ENCODE measurements around the gene GRM6.

Gene GRM6

GRCh38 chr5:178990491-178990890 is 4.6 kb downstream of the GRM6 start:
- TF ChIP-seq ZNF565 (CRISPR knock-in tag; conservative IDR thresholded peaks at IDR 0.05; ENCODE audit: low read depth) (no peak), POU6F1 (CRISPR knock-in tag; IDR thresholded peaks at IDR 0.05; ENCODE audit: borderline replicate concordance, low read depth) (no peak), TSHZ2 (CRISPR knock-in tag; IDR thresholded peaks at IDR 0.05) (no peak), RARB (CRISPR knock-in tag; IDR thresholded peaks at IDR 0.05) (no peak), BACH2 (CRISPR knock-in tag; IDR thresholded peaks at IDR 0.05; ENCODE audit: borderline replicate concordance) (no peak), PATZ1 (CRISPR knock-in tag; IDR thresholded peaks at IDR 0.05; ENCODE audit: borderline replicate concordance) (no peak)
- no peak for ATAC-seq

GRCh38 chr5:178989311-178989710 is 5.8 kb downstream of the GRM6 start:
- no peak for ATAC-seq
- TF ChIP-seq SNAI2 (CRISPR knock-in tag; IDR thresholded peaks at IDR 0.05) (no peak), ESRRG (CRISPR knock-in tag; IDR thresholded peaks at IDR 0.05) (no peak)

- no peak for ATAC-seq
- TF ChIP-seq GLIS3 (CRISPR knock-in tag; IDR thresholded peaks at IDR 0.05), result no peak
- TF ChIP-seq RARB (CRISPR knock-in tag; IDR thresholded peaks at IDR 0.05), result no peak
- TF ChIP-seq ISL1 (CRISPR knock-in tag; IDR thresholded peaks at IDR 0.05), result no peak
- no peak for TF ChIP-seq ZC3H10 (CRISPR knock-in tag; IDR thresholded peaks at IDR 0.05)
- no peak for TF ChIP-seq CREB5 (CRISPR knock-in tag; IDR thresholded peaks at IDR 0.05; ENCODE audit: low read depth)
- no peak for TF ChIP-seq ARNTL (CRISPR knock-in tag; IDR thresholded peaks at IDR 0.05; ENCODE audit: borderline replicate concordance, low read depth)
- TF ChIP-seq PPARA (CRISPR knock-in tag; IDR thresholded peaks at IDR 0.05; ENCODE audit: borderline replicate concordance), result no peak
- no peak for TF ChIP-seq ZNF565 (CRISPR knock-in tag; conservative IDR thresholded peaks at IDR 0.05; ENCODE audit: low read depth)
- no peak for TF ChIP-seq ZNF8 (CRISPR knock-in tag; IDR thresholded peaks at IDR 0.05)
- TF ChIP-seq ESRRG (CRISPR knock-in tag; IDR thresholded peaks at IDR 0.05), result no peak
- TF ChIP-seq ZFP30 (CRISPR knock-in tag; IDR thresholded peaks at IDR 0.05), result no peak
- TF ChIP-seq TOX (CRISPR knock-in tag; IDR thresholded peaks at IDR 0.05; ENCODE audit: borderline replicate concordance), result no peak
- TF ChIP-seq ZFP3 (CRISPR knock-in tag; IDR thresholded peaks at IDR 0.05), result no peak
- no peak for TF ChIP-seq PATZ1 (CRISPR knock-in tag; IDR thresholded peaks at IDR 0.05; ENCODE audit: borderline replicate concordance)
- TF ChIP-seq BACH2 (CRISPR knock-in tag; IDR thresholded peaks at IDR 0.05; ENCODE audit: borderline replicate concordance), result no peak
Observed at GRCh38 chr5:178988436-178989220, 6.5 kb downstream of the GRM6 start.
